ENCODE data around the gene NDUFA12. TPM values are rescaled to one million over a fixed set of nuclear protein-coding genes. Genes with fewer than 3 reads are reported as not detected.

Gene NDUFA12
- total RNA-seq, 2 donors from 2014 or later, result 63.5 to 67.1 TPM

GRCh38 chr12:94930772-94931171 lies 72.7 kb downstream of the NDUFA12 start:
- no peak for ATAC-seq (ENCODE audit: insufficient number of reproducible peaks, low FRiP score, low read depth)
- Histone ChIP-seq H3K27ac (no peak overlapping the region), H3K4me1 (ENCODE audit: control insufficient read depth in 1 of 2, low read depth in 2 of 2) (no peaks in the 10 kb centered on the region), H3K4me3 (no peak overlapping the region), H3K36me3 (no peaks in the 10 kb centered on the region), H3K9me3 (no peaks in the 10 kb centered on the region), H3K27me3 (replicated peaks; ENCODE audit: insufficient read depth) (no peaks in the 10 kb centered on the region)
- no peak for DNase-seq (ENCODE audit: low spot score)
- no peak for TF ChIP-seq CTCF (IDR thresholded peaks at IDR 0.05)

GRCh38 chr12:94930216-94930654 lies 73.3 kb downstream of the NDUFA12 start:
- ATAC-seq (ENCODE audit: insufficient number of reproducible peaks, low FRiP score, low read depth) (no peak), DNase-seq (ENCODE audit: low spot score) (no peak)
- no peak for TF ChIP-seq CTCF (IDR thresholded peaks at IDR 0.05)
- Histone ChIP-seq H3K27ac (no peak overlapping the region), H3K4me1 (ENCODE audit: control insufficient read depth in 1 of 2, low read depth in 2 of 2) (no peaks in the 10 kb centered on the region), H3K9me3 (no peaks in the 10 kb centered on the region), H3K27me3 (replicated peaks; ENCODE audit: insufficient read depth) (no peaks in the 10 kb centered on the region), H3K4me3 (no peak overlapping the region), H3K36me3 (no peaks in the 10 kb centered on the region)

GRCh38 chr12:94929780-94930179 lies 73.7 kb downstream of the NDUFA12 start:
- ATAC-seq (ENCODE audit: insufficient number of reproducible peaks, low FRiP score, low read depth), result no peak
- no peaks in the 10 kb centered on the region for H3K27me3 ChIP-seq (replicated peaks; ENCODE audit: insufficient read depth)

GRCh38 chr12:94925729-94926128 lies 77.8 kb downstream of the NDUFA12 start:
- H3K4me1 ChIP-seq (ENCODE audit: control insufficient read depth in 1 of 2, low read depth in 2 of 2), result no peaks in the 10 kb centered on the region
- H3K4me3 ChIP-seq, result no peak overlapping the region
- no peak for TF ChIP-seq CTCF (IDR thresholded peaks at IDR 0.05)
- ATAC-seq (ENCODE audit: insufficient number of reproducible peaks, low FRiP score, low read depth), result no peak
- no peaks in the 10 kb centered on the region for H3K27me3 ChIP-seq (replicated peaks; ENCODE audit: insufficient read depth)
- DNase-seq (ENCODE audit: low spot score), result no peak
- H3K9me3 ChIP-seq, result no peaks in the 10 kb centered on the region
- H3K36me3 ChIP-seq, result no peaks in the 10 kb centered on the region
- H3K27ac ChIP-seq, result no peak overlapping the region

More at GRCh38 chr12:94929780-94930179, 73.7 kb downstream of the NDUFA12 start:
- Histone ChIP-seq H3K27ac (no peak overlapping the region), H3K36me3 (no peaks in the 10 kb centered on the region), H3K9me3 (no peaks in the 10 kb centered on the region), H3K4me3 (no peak overlapping the region), H3K4me1 (ENCODE audit: control insufficient read depth in 1 of 2, low read depth in 2 of 2) (no peaks in the 10 kb centered on the region)
- DNase-seq (ENCODE audit: low spot score), result no peak
- TF ChIP-seq CTCF (IDR thresholded peaks at IDR 0.05), result no peak

- H3K27ac ChIP-seq, result no peak overlapping the region
- TF ChIP-seq CTCF (IDR thresholded peaks at IDR 0.05), result no peak
- no peak overlapping the region for H3K4me3 ChIP-seq
- H3K27me3 ChIP-seq (replicated peaks; ENCODE audit: insufficient read depth), result no peaks in the 10 kb centered on the region
- H3K4me1 ChIP-seq (ENCODE audit: control insufficient read depth in 1 of 2, low read depth in 2 of 2), result no peaks in the 10 kb centered on the region
- no peaks in the 10 kb centered on the region for H3K36me3 ChIP-seq
- ATAC-seq (ENCODE audit: insufficient number of reproducible peaks, low FRiP score, low read depth), result no peak
- no peak for DNase-seq (ENCODE audit: low spot score)
- no peaks in the 10 kb centered on the region for H3K9me3 ChIP-seq
These were observed 78.3 kb downstream of the NDUFA12 start for GRCh38 chr12:94925206-94925605.
